ENCODE measurements around the gene SLC27A5.
"Not testable (repeated sequence)": the region's sequence is repeated elsewhere in the genome, so short reads cannot be mapped to it uniquely, and the experiment has no call there.

Gene SLC27A5

DNA sequence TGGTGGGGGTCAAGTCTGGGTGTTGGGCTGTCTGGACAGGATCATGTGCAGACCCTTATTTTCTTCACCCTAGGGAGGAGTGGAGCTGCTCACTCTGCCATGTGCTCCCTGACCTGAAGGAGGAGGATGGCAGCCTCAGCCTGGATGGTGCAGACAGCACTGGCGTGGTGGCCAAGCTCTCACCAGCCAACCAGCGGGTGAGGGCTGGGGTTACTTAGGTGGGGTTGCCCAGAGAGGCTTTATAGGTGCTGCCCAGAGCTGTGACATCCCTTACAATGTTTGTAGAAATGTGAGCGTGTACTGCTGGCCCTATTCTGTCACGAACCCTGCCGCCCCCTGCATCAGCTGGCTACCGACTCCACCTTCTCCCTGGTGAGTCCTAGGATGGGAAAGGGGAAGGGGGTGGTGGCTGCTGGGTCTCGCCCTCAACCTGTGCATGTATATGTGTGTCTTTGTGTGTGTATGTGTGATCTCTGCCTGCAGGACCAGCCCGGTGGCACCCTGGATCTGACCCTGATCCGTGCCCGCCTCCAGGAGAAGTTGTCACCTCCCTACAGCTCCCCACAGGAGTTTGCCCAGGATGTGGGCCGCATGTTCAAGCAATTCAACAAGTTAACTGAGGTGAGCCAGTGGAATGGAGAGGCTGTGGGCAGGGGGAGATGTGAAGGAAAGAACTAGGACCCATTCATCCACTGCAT is 38.0 kb upstream of the SLC27A5 start:
- DNase-seq: no peak

DNA sequence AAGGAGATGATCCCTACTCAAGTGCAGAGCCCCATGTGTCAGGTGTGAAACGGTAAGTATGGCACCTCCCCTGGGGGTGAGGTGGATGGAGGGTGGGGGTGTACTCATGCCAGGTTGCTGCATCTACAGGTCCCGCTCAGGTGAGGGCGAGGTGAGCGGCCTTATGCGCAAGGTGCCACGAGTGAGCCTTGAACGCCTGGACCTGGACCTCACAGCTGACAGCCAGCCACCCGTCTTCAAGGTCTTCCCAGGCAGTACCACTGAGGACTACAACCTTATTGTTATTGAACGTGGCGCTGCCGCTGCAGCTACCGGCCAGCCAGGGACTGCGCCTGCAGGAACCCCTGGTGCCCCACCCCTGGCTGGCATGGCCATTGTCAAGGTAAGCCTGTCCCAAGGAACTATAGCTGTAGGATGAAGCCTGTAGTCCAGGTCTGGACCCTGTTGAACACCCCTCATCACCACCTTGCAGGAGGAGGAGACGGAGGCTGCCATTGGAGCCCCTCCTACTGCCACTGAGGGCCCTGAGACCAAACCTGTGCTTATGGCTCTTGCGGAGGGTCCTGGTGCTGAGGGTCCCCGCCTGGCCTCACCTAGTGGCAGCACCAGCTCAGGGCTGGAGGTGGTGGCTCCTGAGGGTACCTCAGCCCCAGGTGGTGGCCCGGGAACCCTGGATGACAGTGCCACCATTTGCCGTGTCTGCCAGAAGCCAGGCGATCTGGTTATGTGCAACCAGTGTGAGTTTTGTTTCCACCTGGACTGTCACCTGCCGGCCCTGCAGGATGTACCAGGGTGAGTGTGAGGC is 37.3 kb upstream of the SLC27A5 start:
- no peak for DNase-seq

DNA sequence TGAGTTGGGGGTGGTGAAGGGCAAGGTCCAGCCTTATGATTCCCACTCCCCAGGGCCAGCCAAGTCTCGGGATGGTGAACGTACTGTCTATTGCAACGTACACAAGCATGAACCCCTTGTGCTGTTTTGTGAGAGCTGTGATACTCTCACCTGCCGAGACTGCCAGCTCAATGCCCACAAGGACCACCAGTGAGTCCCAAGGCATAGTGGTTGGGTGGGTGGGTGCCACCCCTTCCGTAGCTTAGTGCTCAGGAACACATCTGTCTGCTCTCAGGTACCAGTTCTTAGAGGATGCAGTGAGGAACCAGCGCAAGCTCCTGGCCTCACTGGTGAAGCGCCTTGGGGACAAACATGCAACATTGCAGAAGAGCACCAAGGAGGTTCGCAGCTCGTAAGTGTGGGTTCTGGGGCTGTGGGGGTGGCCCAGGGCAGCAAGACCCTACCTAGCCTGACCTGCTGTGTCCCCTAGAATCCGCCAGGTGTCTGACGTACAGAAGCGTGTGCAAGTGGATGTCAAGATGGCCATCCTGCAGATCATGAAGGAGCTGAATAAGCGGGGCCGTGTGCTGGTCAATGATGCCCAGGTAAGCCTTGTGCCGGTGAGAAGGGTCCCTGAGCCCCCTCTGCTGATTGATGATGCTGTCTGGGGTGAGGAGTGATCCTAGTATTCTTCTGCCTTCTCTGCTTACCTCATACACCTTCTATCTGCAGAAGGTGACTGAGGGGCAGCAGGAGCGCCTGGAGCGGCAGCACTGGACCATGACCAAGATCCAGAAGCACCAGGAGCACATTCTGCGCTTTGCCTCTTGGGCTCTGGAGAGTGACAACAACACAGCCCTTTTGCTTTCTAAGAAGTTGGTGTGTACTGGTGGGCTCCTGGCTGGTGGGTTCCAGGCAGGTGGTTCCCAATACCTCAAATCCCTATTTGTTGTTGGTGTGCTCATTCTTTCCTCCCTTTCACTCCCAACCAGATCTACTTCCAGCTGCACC is 35.8 kb upstream of the SLC27A5 start:
- DNase-seq: no peak

DNA sequence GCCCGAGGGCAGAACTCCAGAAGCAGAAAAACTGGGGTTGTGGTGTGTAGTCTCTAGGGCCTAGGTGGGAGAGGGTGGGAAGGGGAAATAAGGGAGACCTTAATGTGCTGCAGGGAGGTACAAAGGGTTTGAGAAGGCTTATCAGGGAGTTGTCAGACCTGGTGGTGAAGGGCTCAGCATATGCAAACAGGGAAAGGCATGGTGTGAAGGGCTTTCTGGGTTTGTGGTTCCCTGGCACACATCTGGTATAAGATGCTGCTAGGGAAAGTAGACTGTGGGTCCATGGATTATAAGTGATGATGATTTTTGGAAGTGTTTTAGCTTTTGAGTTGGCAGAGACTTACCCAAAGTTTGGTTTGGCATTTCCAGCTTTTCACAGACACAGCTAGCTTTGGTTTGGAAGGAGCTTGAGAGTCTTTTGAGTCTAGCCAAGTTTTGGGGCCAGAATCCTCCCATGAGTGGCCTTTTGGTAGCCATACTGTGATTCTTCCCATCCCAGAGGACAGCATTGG is 34.3 kb upstream of the SLC27A5 start:
- DNase-seq: no peak

DNA sequence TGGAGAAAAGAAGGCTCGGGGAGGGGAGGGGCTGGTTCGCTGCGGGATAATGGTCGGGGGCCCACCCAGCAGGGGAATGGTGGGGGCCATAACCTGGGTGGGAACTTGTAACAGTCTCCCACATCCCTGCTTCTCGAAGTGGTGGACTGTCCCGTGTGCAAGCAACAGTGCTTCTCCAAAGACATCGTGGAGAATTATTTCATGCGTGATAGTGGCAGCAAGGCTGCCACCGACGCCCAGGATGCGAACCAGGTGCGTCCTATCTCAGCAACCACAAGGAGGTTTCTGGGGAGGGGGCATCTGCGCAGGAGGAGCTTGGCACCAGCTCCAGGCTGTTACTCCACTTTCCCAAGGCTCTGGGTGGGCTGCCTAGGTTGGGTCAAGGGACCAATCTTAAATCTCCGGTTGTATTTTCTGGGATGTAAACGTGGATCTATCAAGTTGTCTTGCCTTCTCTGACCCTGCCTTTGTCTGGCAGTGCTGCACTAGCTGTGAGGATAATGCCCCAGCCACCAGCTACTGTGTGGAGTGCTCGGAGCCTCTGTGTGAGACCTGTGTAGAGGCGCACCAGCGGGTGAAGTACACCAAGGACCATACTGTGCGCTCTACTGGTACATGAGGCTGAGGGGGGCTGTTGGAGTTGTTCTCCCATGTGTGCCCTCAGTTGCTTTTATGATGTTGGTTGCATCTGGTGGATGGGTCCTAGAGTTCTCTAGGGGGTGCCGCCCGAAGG is 33.7 kb upstream of the SLC27A5 start:
- no peak for DNase-seq

DNA sequence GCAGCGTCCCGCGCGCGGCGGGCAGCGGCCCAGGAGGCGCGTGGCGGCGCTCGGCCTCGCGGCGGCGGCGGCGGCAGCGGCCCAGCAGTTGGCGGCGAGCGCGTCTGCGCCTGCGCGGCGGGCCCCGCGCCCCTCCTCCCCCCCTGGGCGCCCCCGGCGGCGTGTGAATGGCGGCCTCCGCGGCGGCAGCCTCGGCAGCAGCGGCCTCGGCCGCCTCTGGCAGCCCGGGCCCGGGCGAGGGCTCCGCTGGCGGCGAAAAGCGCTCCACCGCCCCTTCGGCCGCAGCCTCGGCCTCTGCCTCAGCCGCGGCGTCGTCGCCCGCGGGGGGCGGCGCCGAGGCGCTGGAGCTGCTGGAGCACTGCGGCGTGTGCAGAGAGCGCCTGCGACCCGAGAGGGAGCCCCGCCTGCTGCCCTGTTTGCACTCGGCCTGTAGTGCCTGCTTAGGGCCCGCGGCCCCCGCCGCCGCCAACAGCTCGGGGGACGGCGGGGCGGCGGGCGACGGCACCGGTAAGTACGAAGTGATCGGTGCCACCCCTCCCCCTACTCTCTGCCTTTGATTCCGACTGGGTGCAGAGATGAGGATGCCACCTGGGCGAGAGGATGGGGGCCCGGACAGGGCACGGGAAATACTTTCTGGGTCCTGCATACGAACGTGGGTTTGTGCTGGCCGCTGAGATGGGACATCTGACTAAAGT is 32.9 kb upstream of the SLC27A5 start:
- DNase-seq: no peak

DNA sequence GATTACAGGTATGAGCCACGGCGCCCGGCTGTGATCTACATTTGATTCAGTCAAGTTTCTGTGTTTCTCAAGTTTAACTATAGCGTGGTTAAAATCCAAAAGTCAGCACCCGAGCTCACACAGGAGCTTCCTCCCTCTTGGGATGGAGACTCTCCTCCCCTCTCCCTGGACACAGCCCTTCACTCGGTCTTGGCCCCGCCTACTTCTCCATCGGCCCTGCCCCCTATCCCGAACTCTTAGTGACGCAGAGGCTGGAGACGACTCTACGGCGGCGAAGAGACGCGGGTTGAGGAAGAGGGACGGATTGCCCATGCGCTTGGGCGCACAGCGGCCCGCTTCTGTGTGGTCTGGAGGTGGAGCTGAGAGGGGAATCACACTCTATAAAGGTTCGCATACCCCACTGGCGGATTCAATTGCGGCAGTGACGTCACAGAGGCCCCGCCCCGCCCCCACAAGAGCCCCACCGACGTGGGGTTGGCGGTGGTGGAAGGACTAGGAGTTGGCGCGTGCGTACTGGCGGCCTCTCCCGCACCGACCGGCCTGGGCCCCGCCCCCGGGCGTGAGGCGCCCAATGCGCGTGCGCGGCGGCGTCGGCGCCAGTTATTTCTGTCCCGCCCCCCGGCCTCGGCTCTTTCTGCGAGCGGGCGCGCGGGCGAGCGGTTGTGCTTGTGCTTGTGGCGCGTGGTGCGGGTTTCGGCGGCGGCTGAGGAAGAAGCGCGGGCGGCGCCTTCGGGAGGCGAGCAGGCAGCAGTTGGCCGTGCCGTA is 32.2 kb upstream of the SLC27A5 start, which contains the start of gene TRIM28:
TRIM28 (plus strand) TSS at position 239 of the 765 bp plus-strand sequence. CDS start 694 bp downstream, outside the sequence.
- DNase-seq: no peak

DNA sequence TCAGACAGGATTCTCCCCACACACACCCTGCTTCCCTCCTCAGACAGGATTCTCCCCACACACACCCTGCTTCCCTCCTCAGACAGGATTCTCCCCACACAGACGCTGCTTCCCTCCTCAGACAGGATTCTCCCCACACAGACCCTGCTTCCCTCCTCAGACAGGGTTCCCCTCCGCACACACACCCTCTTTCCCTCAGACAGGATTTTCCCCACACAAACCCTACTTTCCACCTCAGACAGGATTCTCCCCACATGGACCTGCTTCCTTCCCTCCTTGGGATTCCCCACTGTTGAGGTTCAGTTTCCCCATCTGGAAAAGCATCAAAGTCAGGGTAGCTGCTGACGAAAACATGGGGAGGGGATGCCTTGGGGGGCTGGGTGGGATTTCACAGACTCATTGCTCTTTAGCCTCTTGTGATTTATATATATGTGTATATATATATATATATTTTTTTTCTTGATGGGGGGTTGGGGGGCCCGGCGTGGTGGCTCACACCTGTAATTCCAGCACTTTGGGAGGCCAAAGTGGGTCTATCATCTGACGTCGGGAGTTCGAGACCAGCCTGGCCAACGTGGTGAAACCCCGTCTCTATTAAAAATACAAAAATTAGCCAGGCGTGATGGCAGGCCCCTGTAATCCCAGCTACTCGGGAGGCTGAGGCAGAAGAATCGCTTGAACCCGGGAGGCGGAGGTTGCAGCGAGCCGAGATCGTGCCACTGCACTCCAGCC is 31.0 kb upstream of the SLC27A5 start:
- not testable (repeated sequence) for DNase-seq

DNA sequence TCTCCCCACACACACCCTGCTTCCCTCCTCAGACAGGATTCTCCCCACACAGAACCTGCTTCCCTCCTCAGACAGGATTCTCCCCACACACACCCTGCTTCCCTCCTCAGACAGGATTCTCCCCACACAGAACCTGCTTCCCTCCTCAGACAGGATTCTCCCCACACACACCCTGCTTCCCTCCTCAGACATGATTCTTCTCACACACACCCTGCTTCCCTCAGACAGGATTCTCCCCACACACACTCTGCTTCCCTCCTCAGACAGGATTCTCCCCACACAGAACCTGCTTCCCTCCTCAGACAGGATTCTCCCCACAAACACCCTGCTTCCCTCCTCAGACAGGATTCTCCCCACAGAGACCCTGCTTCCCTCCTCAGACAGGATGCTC is 27.4 kb upstream of the SLC27A5 start:
- not testable (repeated sequence) for DNase-seq

DNA sequence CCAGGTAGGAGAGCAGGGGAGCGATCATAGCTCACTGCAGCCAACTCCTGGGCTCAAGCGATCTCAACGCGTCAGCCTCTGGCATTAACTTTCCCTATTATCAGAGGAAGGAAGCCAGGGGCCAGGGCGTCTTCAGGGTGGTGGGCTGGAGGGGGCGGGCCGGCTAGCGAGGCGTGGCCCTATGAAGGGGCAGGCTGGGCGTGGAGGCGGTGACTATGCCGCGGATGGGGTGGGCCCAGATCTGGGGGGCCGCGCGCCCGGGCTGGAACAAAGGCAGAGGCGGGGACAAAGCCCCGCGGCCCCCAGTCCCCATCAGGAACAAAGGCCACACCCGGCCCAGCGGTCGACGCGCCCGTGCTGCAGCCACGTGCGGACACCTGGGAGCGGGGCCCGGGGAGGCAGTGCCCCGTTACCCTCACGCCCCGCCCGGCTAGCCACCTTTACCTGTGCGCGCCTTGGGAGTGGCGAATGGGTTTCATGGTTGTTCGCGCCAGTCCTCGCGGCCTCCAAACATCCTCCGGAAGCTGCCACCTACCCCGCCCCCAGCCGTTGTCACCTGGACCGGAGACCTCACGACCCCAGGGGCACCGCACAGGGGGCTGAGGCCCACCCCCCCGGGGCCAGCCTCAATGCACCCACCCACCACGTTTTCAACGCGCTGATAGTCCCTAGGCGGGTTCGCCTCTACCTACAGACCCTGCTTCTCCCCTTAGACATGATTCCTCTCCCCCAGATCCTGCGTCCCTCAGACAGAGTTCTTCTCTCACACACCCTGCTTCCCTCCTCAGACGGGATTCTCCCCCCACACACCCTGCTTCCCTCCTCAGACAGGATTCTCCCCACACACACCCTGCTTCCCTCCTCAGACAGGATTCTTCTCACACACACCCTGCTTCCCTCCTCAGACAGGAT is 26.7 kb upstream of the SLC27A5 start:
- DNase-seq: no peak

DNA sequence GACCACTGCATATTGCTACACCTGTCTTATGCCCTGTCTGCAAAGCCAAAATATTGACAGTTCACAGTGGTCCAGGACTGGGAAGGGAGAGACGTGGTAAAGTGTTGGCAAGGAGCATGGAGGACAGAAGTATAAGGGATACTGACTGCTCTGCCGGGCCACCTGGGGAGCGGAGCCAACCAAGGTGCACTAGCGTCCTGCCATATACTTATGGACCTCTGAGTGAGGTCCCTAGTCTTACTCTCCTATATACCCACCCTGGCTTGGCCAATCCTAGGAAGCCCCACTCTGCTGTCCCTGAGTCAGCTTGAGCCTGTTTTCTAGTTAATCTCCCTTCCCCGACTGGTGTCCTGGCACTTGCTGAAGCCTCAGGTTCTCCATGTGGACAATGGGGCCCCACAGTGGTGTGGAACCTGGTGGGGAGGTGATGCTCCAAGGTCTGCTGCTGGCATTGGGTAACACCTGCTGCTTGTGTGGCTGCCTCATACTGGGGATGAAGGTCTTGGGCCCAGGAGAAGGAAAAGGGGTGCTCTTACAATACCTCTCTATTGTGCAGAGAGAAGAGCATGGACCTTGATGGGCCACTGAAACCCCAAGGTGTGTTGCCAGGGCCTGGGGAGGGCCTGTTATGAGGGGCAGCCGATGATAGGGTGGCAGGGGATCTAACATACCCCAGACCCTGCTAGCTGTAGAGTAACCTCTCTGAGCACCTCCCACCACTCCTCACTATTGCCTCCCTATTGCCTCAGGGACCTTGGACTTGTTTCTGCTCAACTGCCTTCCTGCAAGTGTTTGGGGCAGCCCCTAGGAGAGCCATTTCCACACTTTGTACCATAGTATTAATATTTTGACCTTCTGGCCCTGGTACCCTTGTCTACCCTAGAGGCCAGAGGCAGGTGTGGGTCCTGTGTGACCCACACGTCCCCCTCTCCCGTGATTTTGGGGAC is 25.3 kb upstream of the SLC27A5 start:
- DNase-seq: no peak

DNA sequence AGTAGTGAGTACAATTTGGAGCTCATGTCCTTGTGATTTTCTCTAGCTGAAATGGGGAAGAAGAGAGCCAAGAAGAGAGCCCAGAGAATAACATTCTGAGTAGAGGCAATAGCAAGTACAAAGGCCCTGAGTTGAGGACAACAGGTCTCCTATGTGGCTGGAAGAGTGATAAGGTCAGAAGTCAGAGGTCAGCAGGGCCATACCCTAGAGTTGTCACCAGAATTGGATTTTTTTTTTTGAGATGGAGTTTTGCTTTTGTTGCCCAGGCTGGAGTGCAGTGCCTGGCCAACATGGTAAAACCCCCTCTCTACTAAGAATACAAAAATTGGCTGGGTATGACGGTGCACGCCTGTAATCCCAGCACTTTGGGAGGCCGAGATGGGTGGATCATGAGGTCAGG is 24.1 kb upstream of the SLC27A5 start:
- DNase-seq: no peak

DNA sequence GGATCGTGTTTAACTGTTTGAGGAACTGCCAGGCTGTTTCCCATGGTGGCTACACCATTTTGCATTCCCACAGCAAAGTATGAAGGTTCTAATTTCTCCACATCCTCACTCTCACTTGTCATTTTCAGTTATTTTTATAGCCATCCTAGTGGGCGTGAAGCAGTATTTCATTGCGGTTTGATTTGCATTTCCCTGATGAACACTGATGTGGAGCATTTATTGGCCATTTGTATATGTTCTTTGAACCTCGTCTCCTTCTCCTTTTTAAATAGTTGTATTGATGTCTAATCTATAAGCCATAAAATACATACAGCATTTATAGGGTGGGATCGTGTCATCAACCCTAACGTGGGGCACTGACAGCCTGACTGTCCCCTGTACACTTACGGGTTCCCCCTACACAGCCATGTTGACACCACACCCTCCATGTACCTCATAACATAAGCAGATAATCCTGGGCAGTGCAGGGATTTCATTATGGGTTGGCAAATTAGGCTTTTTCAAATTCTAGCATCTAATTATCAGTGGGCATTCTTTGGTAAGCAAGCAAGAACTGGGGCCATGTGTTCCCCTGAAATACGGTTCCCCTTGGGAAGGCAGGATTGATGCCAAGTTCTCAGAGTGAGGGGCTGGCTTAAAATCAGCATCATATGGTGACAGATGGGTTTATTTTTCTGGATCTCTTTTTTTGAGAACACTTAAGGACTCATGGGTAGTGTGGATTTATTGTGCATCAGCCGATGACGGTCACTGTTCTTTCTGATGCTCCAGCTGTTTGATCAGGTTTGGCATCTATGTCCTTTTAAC is 19.4 kb upstream of the SLC27A5 start:
- DNase-seq: no peak

DNA sequence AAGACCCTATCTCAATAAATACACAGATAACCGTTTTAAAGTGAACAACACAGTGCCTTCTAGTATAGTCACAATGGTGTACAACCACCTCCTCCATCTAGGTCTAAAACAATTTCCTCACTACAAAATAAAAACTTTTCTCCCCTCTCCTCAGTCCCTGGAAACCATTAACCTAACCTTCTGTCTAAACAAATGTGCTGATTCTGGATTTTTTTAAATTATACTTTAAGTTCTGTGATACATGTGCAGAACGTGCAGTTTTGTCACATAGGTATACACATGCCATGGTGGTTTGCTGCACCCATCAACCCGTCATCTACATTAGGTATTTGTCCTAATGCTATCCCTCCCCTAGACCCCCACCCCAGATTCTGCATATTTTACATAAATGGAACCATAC is 17.6 kb upstream of the SLC27A5 start:
- no peak for DNase-seq

DNA sequence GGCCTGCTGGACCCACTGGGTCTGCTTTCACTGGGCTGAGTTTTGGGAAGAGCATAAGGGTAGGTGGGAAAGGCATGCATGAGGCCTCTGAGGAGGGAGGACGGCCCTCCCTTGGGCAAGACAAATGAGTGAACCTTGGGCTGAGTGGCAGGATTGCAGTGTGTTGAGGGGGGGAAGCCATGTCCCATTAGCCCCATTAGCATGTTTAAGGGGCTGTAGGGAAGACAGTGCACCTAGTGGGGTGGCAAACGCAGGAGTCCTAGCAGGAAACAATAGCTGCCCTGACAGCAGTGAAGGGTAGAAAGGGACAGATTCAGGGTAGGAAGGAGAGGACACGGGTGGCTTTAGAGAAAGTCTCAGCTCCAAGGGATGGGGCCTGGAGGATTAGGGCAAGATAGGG is 10.9 kb upstream of the SLC27A5 start:
- DNase-seq: no peak

DNA sequence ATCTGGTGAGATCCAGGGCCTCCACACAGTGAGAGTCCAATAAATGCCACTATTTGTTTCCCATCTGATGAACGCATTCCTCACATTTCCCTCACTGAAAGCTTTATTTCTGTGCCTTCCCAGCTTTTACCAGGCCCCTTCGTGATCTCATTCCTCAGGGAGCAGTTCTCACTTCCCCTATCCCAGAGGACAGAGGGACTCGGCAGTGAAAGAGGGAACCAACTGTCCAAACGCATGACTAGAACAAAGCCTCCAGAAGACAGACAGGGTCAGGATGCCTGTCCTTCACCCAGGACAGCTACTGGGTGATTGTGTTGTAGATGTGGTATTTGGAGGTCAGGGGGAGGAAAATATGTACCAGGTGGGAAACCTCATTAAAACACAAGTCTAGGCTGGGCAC is 9.9 kb upstream of the SLC27A5 start:
- DNase-seq: no peak

DNA sequence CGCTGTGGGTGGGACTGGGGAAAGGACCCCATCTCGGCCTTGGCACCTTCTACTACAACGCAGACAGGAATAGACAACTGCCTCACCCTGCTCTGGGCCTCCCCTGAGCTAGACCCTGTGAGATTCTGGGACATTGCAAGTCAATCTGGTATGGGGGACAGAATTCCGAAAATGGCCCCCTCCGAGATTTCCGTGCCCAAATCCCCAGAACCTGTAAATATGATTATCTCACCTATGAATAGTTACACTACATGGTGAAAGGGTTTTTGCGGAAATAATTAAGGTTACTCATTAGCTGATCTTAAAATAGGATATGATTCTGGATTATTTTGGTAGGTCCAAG is 8.4 kb upstream of the SLC27A5 start:
- no peak for DNase-seq
